IMR-90 (cell line): Measurements from ENCODE around the gene UBASH3A. TPM values are rescaled to one million over a fixed set of nuclear protein-coding genes. Genes with fewer than 3 reads are reported as not detected.
A peak's percentile ranks its signal among the peaks of the same experiment; 100 is the strongest.

Source experiments
- ATAC-seq: fragments of 200-7000 bp; cut with Tn5 transposase; 2 replicates; pipeline ENCODE4 v1.9.1; 2020; ENCODE audit warnings: low read depth, mild to moderate bottlenecking, moderate library complexity
- BruUV-seq: library from RNA; stranded (reverse); fragments of 400-500 nt; replicated peaks from 2 replicates; lab custom pipeline; 2021; lab: Mats Ljungman, UMichigan
- CTCF ChIA-PET: fragments of 300-600 bp; formaldehyde crosslinking; extraction: SDS; loops from one replicate; lab custom pipeline; 2021; ENCODE audit warnings: antibody characterized with exemption; lab: Yijun Ruan, JAX
- POLR2A ChIA-PET: fragments of 300-600 bp; sonication (Branson Sonifier 250); formaldehyde crosslinking; loops from one replicate; lab custom pipeline; 2022; ENCODE audit warnings: antibody characterized with exemption; ENCODE audit not compliant: unreplicated experiment; lab: Charles Lee
- DNase-seq: peaks from one replicate; pipeline ENCODE4 v3.0.0; 2013
- H2AFZ ChIP-seq: replicated peaks from 2 replicates; pipeline ENCODE3; 2013; ENCODE audit warnings: low read length, mild to moderate bottlenecking; ENCODE audit not compliant: poor library complexity
- H2AK5ac ChIP-seq: 2 replicates; pipeline ENCODE4 v1.6.1; 2013; ENCODE audit warnings: low read depth, low read length, inconsistent platforms
- H2AK9ac ChIP-seq: replicated peaks from 2 replicates; pipeline ENCODE3; 2013; ENCODE audit warnings: mild to moderate bottlenecking, low read depth, low read length, moderate library complexity; ENCODE audit not compliant: poor library complexity
- H2BK120ac ChIP-seq: 2 replicates; pipeline ENCODE4 v1.6.1; 2013; ENCODE audit warnings: low read depth, low read length, inconsistent platforms
- H2BK15ac ChIP-seq: 3 replicates; pipeline ENCODE4 v1.6.1; 2013; ENCODE audit warnings: low read depth, low read length, inconsistent platforms
- H2BK20ac ChIP-seq: 2 replicates; pipeline ENCODE4 v1.6.1; 2013; ENCODE audit warnings: low read depth, mild to moderate bottlenecking, inconsistent platforms, low read length, moderate library complexity
- H2BK5ac ChIP-seq: 2 replicates; pipeline ENCODE4 v1.6.1; 2013; ENCODE audit warnings: mild to moderate bottlenecking, low read depth, low read length, inconsistent platforms; ENCODE audit not compliant: poor library complexity, severe bottlenecking
- H3K14ac ChIP-seq: replicated peaks from 2 replicates; pipeline ENCODE4 v1.6.1; 2013; ENCODE audit warnings: low read depth, low read length, inconsistent platforms
- H3K18ac ChIP-seq: 2 replicates; pipeline ENCODE4 v1.6.1; 2013; ENCODE audit warnings: low read depth, low read length, control low read depth
- H3K23ac ChIP-seq: 2 replicates; pipeline ENCODE4 v1.6.1; 2013; ENCODE audit warnings: low read depth, low read length, inconsistent platforms
- H3K27ac ChIP-seq: 2 replicates; pipeline ENCODE4 v1.5.1; 2013; ENCODE audit warnings: mild to moderate bottlenecking, control low read depth, low read length; ENCODE audit not compliant: insufficient read depth
- H3K27me3 ChIP-seq: 2 replicates; pipeline ENCODE4 v1.6.1; 2013; ENCODE audit warnings: low read length; ENCODE audit not compliant: control insufficient read depth, insufficient read depth
- H3K36me3 ChIP-seq: 2 replicates; pipeline ENCODE4 v1.6.1; 2013; ENCODE audit warnings: low read length, mixed read lengths; ENCODE audit not compliant: control insufficient read depth, insufficient read depth
- H3K4ac ChIP-seq: 2 replicates; pipeline ENCODE4 v1.6.1; 2013; ENCODE audit warnings: low read depth, low read length, inconsistent platforms
- H3K4me1 ChIP-seq: 2 replicates; pipeline ENCODE4 v1.6.1; 2013; ENCODE audit warnings: low read length, mixed read lengths; ENCODE audit not compliant: control insufficient read depth, insufficient read depth
- H3K4me2 ChIP-seq: 2 replicates; pipeline ENCODE4 v1.6.1; 2013; ENCODE audit warnings: low read depth, mild to moderate bottlenecking, control low read depth, low read length, moderate library complexity
- H3K4me3 ChIP-seq: 2 replicates; pipeline ENCODE4 v1.5.1; 2013; ENCODE audit warnings: low read depth, mild to moderate bottlenecking, control low read depth, low read length, moderate library complexity; ENCODE audit not compliant: insufficient read depth
- H3K56ac ChIP-seq: 2 replicates; pipeline ENCODE4 v1.6.1; 2013; ENCODE audit warnings: low read length, inconsistent platforms; ENCODE audit not compliant: insufficient read depth; ENCODE audit errors: extremely low read depth
- H3K79me1 ChIP-seq, 2 experiments: 2 replicates each; pipeline ENCODE4 v1.6.1; 2013; ENCODE audit warnings: low read length in 2 of 2, inconsistent platforms in 1 of 2, low read depth in 1 of 2
- H3K9ac ChIP-seq: 2 replicates; pipeline ENCODE4 v1.6.1; 2013; ENCODE audit warnings: low read depth, low read length, control low read depth
- H3K9me1 ChIP-seq: 2 replicates; pipeline ENCODE4 v1.6.1; 2013; ENCODE audit warnings: low read length, inconsistent platforms; ENCODE audit not compliant: insufficient read depth
- H3K9me3 ChIP-seq: 2 replicates; pipeline ENCODE4 v1.6.1; 2013; ENCODE audit warnings: low read length; ENCODE audit not compliant: control insufficient read depth, insufficient read depth
- H4K20me1 ChIP-seq: 2 replicates; pipeline ENCODE4 v1.6.1; 2013; ENCODE audit warnings: low read length, inconsistent platforms; ENCODE audit not compliant: insufficient read depth
- H4K5ac ChIP-seq: 2 replicates; pipeline ENCODE4 v1.6.1; 2013; ENCODE audit warnings: mild to moderate bottlenecking, low read depth, low read length, control low read depth
- H4K8ac ChIP-seq, 2 experiments: 2 replicates each; pipeline ENCODE4 v1.6.1; 2013; ENCODE audit warnings: low read depth in 2 of 2, low read length in 2 of 2, control low read depth in 1 of 2, inconsistent platforms in 1 of 2
- H4K91ac ChIP-seq: 2 replicates; pipeline ENCODE4 v1.6.1; 2013; ENCODE audit warnings: low read depth, low read length, inconsistent platforms; ENCODE audit not compliant: insufficient read depth
- CEBPB ChIP-seq: IDR thresholded peaks from 2 replicates; pipeline ENCODE4 v1.6.1; 2012; ENCODE audit warnings: low read depth, low read length, improper control_type of control experiment
- CHD1 ChIP-seq: IDR thresholded peaks from 2 replicates; pipeline ENCODE4 v1.6.1; 2012; ENCODE audit warnings: low read depth, low read length, improper control_type of control experiment
- CTCF ChIP-seq: conservative IDR thresholded peaks from 2 replicates; pipeline ENCODE4 v1.5.1; 2012; ENCODE audit warnings: mild to moderate bottlenecking, low read depth, low read length, improper control_type of control experiment
- FOS ChIP-seq: fragments of 150-350 bp; IDR thresholded peaks from 2 replicates; pipeline ENCODE4 v1.6.1; 2016; ENCODE audit warnings: low read depth, low read length
- MAZ ChIP-seq: IDR thresholded peaks from 2 replicates; pipeline ENCODE4 v1.6.1; 2012; ENCODE audit warnings: low read depth, mild to moderate bottlenecking, low read length, improper control_type of control experiment, moderate library complexity, borderline replicate concordance
- POLR2A ChIP-seq: IDR thresholded peaks from 2 replicates; pipeline ENCODE4 v1.6.1; 2012; ENCODE audit warnings: mild to moderate bottlenecking, low read depth, low read length
- RAD21 ChIP-seq: IDR thresholded peaks from 2 replicates; pipeline ENCODE4 v1.6.1; 2012; ENCODE audit warnings: low read length, improper control_type of control experiment
- SMC3 ChIP-seq: fragments of 150-350 bp; IDR thresholded peaks from 2 replicates; pipeline ENCODE4 v1.6.1; 2016; ENCODE audit warnings: low read depth, mild to moderate bottlenecking, antibody characterized with exemption, low read length, moderate library complexity
- USF2 ChIP-seq: fragments of 150-350 bp; IDR thresholded peaks from 2 replicates; pipeline ENCODE4 v1.6.1; 2017; ENCODE audit warnings: mild to moderate bottlenecking, antibody characterized with exemption, low read length, low read depth
- WGBS, 2 experiments: methylation state at CpG; one replicate each; pipeline versions ENCODE4 v1.1.5 to v1.1.7; 2013; ENCODE audit warnings: missing lambda C conversion rate in 2 of 2; ENCODE audit not compliant: insufficient read length in 1 of 2; ENCODE audit errors: extremely low coverage in 2 of 2; 5-methylcytosine and 5-hydroxymethylcytosine counted together
- dilution Hi-C: fragments of 300-500 bp; cut with HindIII; formaldehyde crosslinking; loops from one replicate; pipeline ENCODE4 v1.14.3; 2018; ENCODE audit warnings: low sequenced_read_pairs; ENCODE audit not compliant: unreplicated experiment
- in situ Hi-C: fragments of 300-500 bp; cut with MboI; formaldehyde crosslinking; loops from 3 replicates; pipeline ENCODE4 v1.14.3; 2019; ENCODE audit warnings: low sequenced_read_pairs, inconsistent platforms, mixed read lengths
- intact Hi-C: fragments of 100-400 bp; cut with micrococcal nuclease; formaldehyde crosslinking; loops from 2 replicates; pipeline ENCODE4 v1.10.0; 2022
- polyA plus RNA-seq, 3 experiments: library from polyadenylated mRNA; depleted of rRNA; stranded (reverse); fragments of >200 nt; gene quantifications; 2 replicates each; pipeline ENCODE4 v1.2.3, GENCODE V29; 2012; ENCODE audit warnings: low replicate concordance in 1 of 3
- total RNA-seq: library from RNA; depleted of rRNA; stranded (reverse); fragments of >200 nt; gene quantifications from 2 replicates; pipeline ENCODE4 v1.2.3, GENCODE V29; 2012

The UBASH3A gene
- total and polyA plus RNA-seq, 2 of the 4 experiments (the other 2 are of a cell fraction): not detected

DNA sequence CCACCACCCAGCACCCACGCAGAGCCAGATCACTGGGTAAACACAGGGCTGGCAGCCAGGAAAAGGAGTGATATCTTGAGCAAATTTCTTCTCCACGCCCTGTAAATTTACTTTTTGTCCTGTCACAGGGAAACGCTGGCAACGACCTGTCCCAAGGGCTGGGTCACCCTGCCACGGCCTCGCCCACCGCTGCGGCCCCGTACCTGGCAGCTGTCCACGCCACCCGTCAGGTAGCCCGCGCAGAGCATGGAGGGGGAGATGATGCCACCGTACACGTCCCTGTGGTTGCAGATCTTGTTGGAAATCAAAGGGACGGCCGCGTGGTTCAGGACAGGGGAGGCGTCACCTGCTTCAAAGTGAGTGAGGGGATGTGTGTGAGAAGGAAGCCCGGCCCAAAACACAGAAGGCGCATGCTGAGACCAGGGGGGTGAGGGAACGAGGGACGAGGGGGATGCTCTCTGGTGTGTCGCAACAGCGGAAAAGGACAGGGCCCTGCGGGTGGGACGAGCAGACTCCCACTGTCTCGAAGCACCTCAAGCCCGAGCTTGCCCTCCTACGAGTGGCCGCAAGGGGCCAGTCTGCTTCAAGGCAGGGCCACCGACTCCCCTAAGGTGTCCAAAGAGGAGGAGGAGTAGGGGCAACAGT lies 27.2 kb upstream of the UBASH3A start:
- H2BK120ac ChIP-seq: no peak overlapping the region
- no peaks in the 10 kb centered on the region for H3K79me1 ChIP-seq
- no peak overlapping the region for H2BK20ac ChIP-seq
- peaks cover 29% of the 10 kb centered on the region; the same call in 1 of the 2 replicates for H3K27me3 ChIP-seq
- H3K4me1 ChIP-seq: no peaks in the 10 kb centered on the region
- H2AFZ ChIP-seq: no peak overlapping the region
- H3K36me3 ChIP-seq: no peaks in the 10 kb centered on the region
- ChIA-PET CTCF (no interaction called here), POLR2A (no interaction called here)
- H2AK5ac ChIP-seq: no peak overlapping the region
- no peaks in the 10 kb centered on the region for H4K20me1 ChIP-seq
- intact Hi-C loops (no loop called here), dilution Hi-C loops (no loop called here), in situ Hi-C loops (no loop called here)
- no peak overlapping the region for H3K18ac ChIP-seq
- H2BK15ac ChIP-seq: no peak overlapping the region
- H4K8ac ChIP-seq: no peak overlapping the region
- no peak overlapping the region for H3K23ac ChIP-seq
- 67% methylated on average over 13 of the region's 32 CpGs; no CpG with 5 or more reads in 1 of the 2 experiments for WGBS, 2 experiments
- no peak overlapping the region for H3K14ac ChIP-seq
- no peak for TF ChIP-seq POLR2A
- no peak for TF ChIP-seq MAZ
- 0 out of 2 replicates have a peak, but pooled peaks have one; percentile 17 for TF ChIP-seq CEBPB
- no peak for TF ChIP-seq FOS
- no peak for TF ChIP-seq USF2
- TF ChIP-seq SMC3: no peak
- TF ChIP-seq CTCF: peak; percentile 32; the same call in 1 of the 2 replicates
- peak; percentile 20; the same call in 1 of the 2 replicates for TF ChIP-seq RAD21
- no peak for TF ChIP-seq CHD1
- no peak overlapping the region for H3K4ac ChIP-seq
- H2BK5ac ChIP-seq: no peak overlapping the region
- H3K4me2 ChIP-seq: no peak overlapping the region
- no peak overlapping the region for H4K5ac ChIP-seq
- DNase-seq (no peak), ATAC-seq (0 out of 2 replicates have a peak, but pooled peaks have one; percentile 49)
- no peak overlapping the region for H2AK9ac ChIP-seq
- H3K9me1 ChIP-seq: no peaks in the 10 kb centered on the region
- no peak overlapping the region for H3K9ac ChIP-seq
- no peaks in the 10 kb centered on the region for H3K9me3 ChIP-seq
- H4K91ac ChIP-seq: no peak overlapping the region
- no TSS peak for BruUV-seq
- no peak overlapping the region for H3K4me3 ChIP-seq
- no peak overlapping the region for H3K27ac ChIP-seq
- no peak overlapping the region for H3K56ac ChIP-seq
